ENCODE data around the gene LYRM1.
"Not testable (repeated sequence)": the region's sequence is repeated elsewhere in the genome, so short reads cannot be mapped to it uniquely, and the experiment has no call there.

The LYRM1 gene

DNA sequence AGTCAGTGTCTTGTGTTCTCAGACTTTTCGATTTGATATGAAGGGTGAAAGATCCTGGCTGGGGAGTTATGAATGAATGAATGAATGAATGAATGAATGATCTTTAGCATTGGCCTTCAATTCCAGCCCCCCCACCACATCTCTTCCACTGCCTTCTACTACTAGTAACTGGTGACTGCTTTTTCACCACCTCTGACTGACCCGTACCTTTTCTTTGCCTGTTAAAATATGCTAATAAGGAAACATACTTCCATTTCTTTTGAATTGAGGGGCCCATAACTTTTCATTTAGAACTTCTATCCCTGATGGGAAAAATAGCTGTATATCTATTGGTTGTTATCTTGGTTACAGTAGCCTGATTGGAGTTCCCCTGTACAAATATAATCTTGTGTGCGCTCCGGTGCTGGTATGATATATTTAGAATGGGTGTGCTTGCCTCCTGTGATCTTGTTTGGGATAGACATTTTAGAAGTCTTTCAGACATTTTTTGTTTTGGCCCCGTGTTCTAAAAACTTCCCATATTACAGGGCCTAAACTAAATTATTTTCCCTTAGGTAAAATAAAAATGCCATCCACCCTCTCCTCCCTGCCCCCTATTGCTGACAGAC is 3.4 kb downstream of the LYRM1 start:
- DNase-seq, result no peak

- DNase-seq, result peak; percentile 28
These were observed 4.0 kb downstream of the LYRM1 start for GRCh38 chr16:20904507-20905081.

- DNase-seq, result no peak
These were observed 5.0 kb downstream of the LYRM1 start for GRCh38 chr16:20905576-20905975.

DNA sequence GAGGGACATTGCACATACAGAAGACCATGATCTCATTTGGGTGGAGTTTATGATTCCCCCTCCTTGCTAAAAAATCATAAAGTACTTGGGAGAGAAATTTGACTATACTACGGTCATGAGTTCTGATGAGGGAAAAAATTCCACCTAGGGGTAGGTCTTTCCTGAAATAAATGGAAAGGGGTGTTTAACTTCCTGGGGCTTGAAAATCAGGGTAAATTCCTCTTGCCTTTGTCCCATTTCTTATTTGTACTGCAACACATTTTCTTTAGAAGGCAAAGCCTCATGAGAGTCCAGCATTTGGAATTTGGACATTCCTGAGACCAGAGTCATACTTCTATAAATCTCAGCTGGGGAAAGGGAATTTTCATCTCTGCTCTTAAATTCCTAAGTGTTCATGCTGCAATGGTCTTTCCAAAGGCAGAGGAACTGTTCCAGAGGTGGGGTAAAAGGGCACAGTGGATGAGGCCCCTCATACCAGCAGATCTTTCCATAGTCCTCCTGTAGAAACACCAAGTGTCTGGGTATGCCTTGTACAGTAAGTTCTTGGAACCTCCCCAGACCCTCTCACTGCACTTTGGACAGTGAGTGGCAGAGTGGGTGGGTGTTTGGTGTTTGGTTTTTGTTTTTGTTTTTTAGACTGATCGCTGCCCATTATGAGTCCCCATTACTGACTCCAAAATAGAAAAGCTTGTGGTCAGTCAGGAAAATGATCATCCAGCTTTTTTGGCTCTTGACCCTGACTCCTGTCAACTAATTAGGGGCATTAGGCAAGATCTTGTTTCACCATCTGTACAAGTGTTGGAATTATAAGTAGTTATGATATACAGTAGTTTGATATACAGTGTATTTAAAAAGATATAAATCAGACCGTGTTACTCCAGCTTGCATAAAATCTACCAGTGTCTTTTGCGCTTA is 6.0 kb downstream of the LYRM1 start:
- DNase-seq, result no peak

GRCh38 chr16:20910781-20911321 is 10.3 kb downstream of the LYRM1 start:
- DNase-seq, result no peak

GRCh38 chr16:20911361-20911760 is 10.8 kb downstream of the LYRM1 start:
- DNase-seq, result no peak

GRCh38 chr16:20916289-20916688 is 15.7 kb downstream of the LYRM1 start:
- DNase-seq, result no peak

- DNase-seq, result no peak
These were observed 16.4 kb downstream of the LYRM1 start for GRCh38 chr16:20916942-20917341.

DNA sequence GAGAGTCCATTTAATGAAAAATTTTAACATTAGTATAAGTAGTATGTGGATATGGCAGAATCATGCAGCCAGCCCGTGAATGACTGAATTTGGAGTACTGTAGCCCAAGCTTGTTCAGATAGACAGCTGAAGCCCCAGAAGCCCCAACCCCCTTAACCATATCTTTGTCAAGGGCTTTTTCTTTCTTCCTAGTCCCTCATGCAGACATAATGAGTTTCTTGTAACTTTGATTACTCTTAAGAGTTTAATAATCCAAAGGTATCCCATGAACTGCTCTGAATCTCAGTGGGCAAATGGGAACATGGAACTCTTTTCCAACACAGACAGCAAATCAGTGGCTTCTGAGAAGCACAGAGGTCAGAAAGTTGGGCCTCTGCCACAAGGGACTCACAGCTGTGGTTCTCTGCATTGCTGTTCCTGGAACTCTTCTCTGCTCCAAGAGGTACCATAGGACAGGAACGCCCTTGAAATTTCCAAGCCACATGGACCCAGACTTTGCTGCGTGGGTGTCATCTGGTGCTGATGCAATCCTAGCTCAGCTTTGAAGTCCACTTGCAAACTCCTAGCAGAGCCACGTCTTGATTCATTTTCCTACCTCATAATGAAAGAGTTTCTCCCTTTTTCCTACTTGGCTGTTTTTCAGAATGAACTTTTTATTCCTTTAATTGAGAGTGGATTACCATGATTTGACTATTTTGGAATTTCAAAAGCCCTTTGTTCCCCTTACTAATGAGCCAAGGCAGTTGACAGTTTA is 18.1 kb downstream of the LYRM1 start:
- no peak for DNase-seq

GRCh38 chr16:20920091-20920490 is 19.5 kb downstream of the LYRM1 start:
- DNase-seq, result no peak

DNA sequence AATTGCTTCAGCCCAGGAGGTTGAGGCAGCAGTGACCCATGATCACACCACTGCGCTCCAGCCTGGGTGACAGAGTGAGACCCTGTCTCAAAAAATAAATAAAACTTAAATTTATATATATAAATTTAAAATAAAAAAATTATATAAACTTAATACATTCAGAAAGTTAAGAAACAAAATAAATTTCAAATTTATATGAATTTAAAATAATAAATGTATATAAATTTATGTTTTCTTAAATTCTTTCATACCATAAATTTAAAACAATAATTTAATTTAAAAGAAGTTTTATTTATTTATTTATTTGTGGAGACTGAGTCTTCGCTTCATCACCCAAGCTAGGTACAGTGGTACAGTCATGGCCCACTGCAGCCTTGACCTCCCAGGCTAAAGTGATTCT is 20.2 kb downstream of the LYRM1 start:
- no peak for DNase-seq

DNA sequence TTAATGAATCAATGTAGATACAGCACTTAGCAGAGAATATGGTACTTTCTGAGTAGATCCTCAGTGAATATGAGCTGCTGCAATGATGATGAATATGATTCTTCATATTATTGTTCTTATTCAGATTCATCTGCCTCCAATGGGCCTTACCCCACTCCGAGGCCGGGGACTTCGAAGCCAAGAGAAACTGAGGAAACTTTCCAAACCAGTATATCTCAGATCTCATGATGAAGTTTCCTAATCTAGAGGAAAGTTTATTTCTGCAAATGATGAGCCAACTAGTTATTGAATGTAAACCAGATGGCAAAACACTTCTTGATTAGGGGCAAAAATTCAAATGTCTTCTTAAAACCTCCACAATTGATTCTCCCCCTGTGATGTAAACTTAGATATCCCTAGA is 23.3 kb downstream of the LYRM1 start:
- DNase-seq, result no peak

DNA sequence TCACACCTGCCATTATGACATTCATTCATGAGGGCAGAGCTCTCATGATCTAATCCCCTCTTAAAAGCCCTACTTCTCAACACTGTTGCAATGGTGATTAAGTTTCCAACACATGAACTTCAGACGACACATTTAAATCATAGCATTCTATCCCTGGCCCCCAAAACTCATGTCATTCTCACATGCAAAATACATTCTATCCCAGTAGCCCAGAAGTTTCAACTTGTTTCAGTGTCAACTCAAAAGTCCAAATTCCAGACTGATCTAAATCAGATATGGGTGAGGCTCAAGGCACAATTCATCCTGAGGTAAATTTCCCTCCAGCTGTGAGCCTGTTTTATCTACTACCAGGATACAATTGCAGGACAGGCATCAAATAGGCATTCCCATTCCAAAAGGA is 25.2 kb downstream of the LYRM1 start:
- DNase-seq, result no peak

DNA sequence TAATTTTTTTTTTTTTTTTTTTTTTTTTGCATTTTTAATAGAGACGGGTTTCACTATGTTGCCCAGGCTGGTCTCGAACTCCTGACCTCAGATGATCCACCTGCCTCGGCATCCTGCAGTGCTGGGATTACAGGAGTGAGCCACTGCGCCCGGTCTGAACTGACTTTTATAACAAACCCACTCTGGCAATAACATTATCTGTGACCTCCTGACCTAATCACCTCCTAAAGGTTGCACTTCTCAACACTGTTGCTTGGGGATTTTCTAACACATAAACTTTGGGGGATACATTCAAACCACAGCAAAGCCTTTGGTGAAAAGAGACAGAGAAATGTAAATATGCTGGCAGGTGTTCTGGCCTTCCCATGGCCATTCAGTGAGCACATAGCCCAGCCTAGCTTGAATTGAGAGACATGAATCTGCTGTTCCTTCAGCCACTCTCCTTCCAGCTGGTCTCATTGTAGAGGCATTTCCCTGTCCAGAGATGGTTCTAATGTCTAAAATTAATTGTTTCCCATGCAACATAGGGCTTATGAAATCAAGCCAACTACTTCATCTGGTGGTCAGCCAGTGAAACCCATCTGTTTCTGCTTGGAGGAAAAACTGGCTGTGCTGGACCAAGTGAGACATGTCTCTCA is 28.3 kb downstream of the LYRM1 start:
- no peak for DNase-seq

DNA sequence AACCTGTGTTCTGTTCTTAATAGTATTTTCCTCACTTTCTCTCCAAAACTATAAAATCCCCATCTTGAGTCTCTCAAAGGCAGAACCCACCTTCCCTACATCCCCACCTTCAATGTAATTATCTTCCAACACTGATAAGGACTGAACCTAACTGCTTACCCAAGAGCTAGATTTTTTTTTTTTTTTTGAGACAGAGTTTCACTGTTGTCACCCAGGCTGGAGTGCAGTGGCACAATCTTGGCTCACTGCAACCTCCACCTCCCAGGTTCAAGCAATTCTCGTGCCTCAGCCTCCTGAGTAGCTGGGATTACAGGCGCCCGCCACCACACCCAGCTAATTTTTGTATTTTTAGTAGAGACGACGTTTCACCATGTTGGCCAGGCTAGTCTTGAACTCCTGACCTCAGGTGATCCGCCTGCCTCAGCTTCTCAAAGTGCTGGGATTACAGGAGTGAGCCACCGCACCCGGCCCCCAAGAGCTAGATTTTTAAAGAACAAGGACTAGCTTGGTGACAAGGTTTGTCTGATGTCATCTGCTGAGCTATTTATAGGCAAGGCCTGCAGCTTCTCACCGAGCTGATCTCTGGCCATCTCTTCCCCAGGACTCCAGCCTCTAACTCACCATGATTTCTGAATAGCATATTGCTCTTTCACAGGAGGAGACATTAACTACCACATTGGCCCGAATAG is 29.2 kb downstream of the LYRM1 start:
- DNase-seq, result not testable (repeated sequence)

DNA sequence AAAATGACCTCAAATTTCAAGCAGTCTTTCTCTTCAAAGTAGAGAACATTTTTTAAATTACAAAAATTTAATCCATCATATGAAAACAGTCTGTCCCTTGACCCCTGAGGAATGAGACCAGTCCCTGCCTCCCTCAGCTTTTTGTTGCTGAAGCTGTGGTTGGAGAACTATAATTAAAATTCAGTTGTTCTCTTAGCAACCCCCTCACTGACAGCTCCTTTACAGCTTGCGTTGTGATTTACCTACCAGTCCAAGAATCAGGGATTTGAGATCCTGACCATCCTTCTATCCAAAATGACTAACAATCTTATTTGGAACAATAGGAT is 29.8 kb downstream of the LYRM1 start:
- DNase-seq, result no peak

DNA sequence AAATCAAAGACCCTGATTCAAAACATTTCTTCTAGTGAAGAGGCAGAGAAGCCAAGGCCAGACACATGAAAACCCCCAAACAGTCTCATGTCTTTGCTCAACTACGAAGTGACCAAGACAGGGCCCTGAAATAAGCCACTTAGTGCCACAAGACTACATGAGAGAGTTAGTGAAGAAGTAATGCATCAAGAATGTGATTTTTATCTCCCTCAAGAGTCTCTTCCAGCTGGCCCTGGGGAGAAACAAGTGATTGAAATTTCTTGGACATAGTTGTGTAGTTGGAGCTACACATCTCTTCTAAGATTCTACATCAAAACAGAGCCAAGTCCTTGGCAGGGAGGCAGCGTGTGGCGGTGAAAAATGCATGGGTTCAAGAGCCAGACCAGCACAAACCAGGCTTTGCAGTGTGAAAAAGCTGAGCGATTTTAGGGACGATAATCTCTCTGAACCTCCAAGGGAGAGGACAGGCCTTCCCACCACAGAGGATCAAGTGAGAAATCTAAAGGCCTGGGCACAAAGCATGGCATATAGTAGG is 30.6 kb downstream of the LYRM1 start:
- no peak for DNase-seq

GRCh38 chr16:20933589-20933988 is 33.0 kb downstream of the LYRM1 start:
- DNase-seq, result no peak

DNA sequence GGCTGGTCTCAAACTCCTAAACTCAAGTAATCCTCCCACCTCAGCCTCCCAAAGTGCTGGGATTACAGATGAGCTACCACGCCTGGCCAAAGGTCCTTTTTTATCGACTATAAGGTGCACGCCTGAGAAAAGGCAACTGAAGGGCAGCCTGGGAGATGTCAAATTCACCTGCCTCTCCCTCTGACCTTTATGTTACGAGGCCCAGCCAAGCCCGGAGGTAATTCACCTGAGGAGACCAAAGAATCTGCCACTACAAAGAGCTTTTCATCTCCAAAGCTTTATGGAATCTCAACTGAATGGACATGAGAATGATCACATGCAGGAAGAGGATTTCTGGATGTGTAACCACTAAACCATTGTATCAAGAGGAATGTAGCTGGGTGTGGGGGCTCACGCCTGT is 37.2 kb downstream of the LYRM1 start:
- DNase-seq, result no peak

DNA sequence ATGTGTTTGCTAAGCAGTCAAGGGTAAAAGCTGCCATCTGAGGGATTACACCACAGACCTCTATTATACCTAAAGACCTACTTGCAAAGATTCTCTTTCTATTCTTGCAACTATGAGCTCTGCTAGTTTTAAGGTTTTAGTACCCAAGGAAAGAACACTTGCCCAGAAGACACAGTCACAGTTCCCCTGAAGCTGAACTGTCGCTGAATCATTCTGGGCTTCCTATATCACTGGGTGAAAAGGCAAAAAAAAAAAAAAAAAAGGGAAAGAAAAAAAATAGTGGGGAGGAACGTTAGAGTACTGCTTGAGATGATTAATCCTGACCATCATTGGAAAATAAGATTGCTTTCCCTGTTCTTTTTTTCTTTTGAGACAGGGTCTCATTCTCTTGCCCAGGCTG is 37.9 kb downstream of the LYRM1 start:
- no peak for DNase-seq

- no peak for DNase-seq
These were observed 39.0 kb downstream of the LYRM1 start for GRCh38 chr16:20939611-20940010.
